Amygdala (tissue), 56 donors: ENCODE data around the gene DGKI.

Source experiments
- DNase-seq, 56 donors: peaks; one replicate each; lab custom pipeline; 2025; lab: John Stamatoyannopoulos, UW

Gene DGKI

GRCh38 chr7:137404660-137405317 is 442.0 kb downstream of the DGKI start:
- DNase-seq = no peak

- peak in 2 of 56 donors; percentile 3 to 5 for DNase-seq
These were observed 443.4 kb downstream of the DGKI start for GRCh38 chr7:137403353-137403695.

- peak in 16 of 56 donors; percentile 3 to 43 (median 11) for DNase-seq
These were observed 444.0 kb downstream of the DGKI start for GRCh38 chr7:137402536-137403352.

GRCh38 chr7:137399827-137400823 is 446.6 kb downstream of the DGKI start:
- DNase-seq = no peak

GRCh38 chr7:137396051-137396450 is 450.7 kb downstream of the DGKI start:
- DNase-seq = no peak

GRCh38 chr7:137395420-137395819 is 451.4 kb downstream of the DGKI start:
- DNase-seq = peak in 40 of 56 donors; percentile 6 to 74 (median 46)

- no peak for DNase-seq
These were observed 453.2 kb downstream of the DGKI start for GRCh38 chr7:137393570-137393969.

GRCh38 chr7:137390076-137390475 is 456.7 kb downstream of the DGKI start:
- DNase-seq = no peak

GRCh38 chr7:137388916-137389315 is 457.9 kb downstream of the DGKI start:
- DNase-seq = no peak

GRCh38 chr7:137386966-137387365 is 459.8 kb downstream of the DGKI start:
- no peak for DNase-seq

- DNase-seq = no peak
These were observed 465.7 kb downstream of the DGKI start for GRCh38 chr7:137381045-137381444.

- DNase-seq = no peak
These were observed 473.3 kb downstream of the DGKI start for GRCh38 chr7:137373507-137373906.

- no peak for DNase-seq
These were observed 475.2 kb downstream of the DGKI start for GRCh38 chr7:137371616-137372015.

GRCh38 chr7:137366995-137367394 is 479.8 kb downstream of the DGKI start:
- DNase-seq = no peak

- no peak for DNase-seq
These were observed 483.1 kb downstream of the DGKI start for GRCh38 chr7:137363683-137364082.

- DNase-seq = no peak
These were observed 486.6 kb downstream of the DGKI start for GRCh38 chr7:137360087-137360679.

- no peak for DNase-seq
These were observed 491.8 kb downstream of the DGKI start for GRCh38 chr7:137354961-137355360.

GRCh38 chr7:137354396-137354795 is 492.4 kb downstream of the DGKI start:
- peak in 25 of 56 donors; percentile 2 to 89 (median 26) for DNase-seq

- DNase-seq = no peak
These were observed 494.8 kb downstream of the DGKI start for GRCh38 chr7:137351941-137352340.

GRCh38 chr7:137345799-137346449 is 500.9 kb downstream of the DGKI start:
- DNase-seq = peak in 2 of 56 donors; percentile 36 to 50
